HG02678 (cell line): ENCODE measurements around the gene CLDN25.

Experiments
- ATAC-seq: cut with Tn5 transposase; IDR thresholded peaks from one replicate; pipeline ENCODE4 v1.9.1; 2021; ENCODE audit warnings: mild to moderate bottlenecking, moderate library complexity; ENCODE audit not compliant: unreplicated experiment

CLDN25 gene

DNA sequence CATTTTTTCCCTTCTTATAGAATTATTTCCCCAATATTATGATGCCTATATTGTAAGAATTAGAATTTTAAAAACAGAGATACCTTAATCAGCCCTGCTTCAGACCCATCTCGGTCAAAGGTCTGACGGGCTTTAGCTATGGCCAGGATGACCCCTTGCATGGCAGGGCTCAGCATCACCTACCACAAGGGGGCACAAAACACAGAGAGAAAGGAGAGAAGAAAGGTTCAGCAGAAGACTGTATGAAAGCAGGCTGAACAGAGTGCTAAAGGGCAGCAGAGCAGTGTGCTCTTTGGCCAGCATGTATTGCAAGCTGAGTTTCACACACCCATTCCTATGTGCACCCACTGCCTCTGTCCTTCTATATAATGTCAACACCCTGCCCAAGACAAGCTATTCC is 26.8 kb downstream of the CLDN25 start:
- no peak for ATAC-seq

DNA sequence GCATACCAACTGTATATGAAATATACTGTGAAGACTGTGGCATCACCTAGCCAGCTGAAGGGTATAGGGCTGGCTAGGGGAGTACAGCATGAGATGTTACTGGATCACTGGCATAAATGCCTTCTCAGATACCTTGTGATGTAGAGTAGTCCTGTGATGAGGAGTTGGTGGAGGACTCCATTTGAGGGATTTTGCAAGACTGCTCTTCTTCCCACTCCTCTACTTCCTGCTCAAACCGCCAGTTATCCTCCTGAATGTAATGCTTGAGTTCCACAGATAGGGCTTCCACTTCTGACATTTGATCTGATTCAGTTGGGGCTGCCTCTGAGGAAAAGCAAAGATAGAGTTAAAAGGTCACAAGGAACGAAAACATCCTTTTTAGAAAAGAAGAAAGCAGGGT is 29.3 kb downstream of the CLDN25 start:
- ATAC-seq: no peak

DNA sequence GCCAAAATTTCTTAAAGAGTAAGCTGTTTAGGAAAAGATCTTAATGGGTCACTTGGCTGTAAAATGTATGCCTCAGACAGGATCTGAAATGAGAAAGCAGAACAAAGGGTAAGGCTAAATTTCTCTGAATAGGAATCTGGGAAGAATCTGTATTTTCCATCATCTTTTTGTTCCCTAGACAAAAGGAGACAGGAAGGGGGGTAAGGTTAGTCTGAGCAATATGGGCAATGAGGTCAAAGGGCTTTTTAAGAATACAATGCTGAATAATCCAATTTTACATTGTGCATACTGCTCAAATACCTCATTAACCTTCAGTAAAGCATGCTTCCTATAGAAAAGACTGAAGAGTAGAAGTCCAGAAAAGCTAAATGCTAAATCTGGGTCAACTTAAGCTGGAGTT is 34.6 kb downstream of the CLDN25 start:
- ATAC-seq: no peak

DNA sequence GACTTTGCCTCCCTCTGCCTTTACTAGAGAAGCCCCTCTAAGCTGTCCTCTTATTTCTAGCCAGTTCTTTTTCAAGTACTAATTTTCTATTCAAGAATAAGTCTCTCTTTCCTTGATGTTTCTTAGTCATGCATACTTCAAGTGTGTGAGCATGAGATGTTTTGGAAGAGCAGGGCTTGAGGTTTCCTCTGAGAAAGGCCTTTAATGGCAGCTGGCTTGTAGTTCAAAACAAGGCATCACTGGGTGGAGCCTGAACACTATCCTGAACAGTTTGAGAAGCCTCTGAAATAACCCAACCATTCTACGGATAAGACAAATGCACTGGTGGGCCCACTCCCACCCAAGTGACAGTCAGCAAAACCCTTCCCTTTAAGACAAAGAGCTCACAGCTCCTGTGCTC is 37.6 kb downstream of the CLDN25 start:
- ATAC-seq: no peak

DNA sequence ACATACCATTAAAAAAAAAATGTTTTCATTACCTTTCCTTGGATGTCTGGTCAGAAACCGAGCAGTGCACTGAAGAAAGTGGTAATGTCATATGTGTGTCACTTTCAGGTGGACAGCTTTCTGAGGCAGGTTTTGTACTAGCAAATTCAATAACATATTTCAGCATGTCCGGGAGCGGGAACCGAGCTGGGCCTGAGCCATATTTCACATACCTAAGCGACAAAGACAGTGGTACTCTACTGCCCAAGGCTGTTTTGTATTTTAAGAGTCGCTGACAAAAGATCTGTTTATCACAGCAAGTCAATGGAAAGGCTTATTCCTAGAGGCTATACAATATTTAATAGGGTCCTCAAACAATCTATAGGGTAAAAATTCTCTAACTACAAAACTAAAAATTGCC is 38.0 kb downstream of the CLDN25 start:
- no peak for ATAC-seq

DNA sequence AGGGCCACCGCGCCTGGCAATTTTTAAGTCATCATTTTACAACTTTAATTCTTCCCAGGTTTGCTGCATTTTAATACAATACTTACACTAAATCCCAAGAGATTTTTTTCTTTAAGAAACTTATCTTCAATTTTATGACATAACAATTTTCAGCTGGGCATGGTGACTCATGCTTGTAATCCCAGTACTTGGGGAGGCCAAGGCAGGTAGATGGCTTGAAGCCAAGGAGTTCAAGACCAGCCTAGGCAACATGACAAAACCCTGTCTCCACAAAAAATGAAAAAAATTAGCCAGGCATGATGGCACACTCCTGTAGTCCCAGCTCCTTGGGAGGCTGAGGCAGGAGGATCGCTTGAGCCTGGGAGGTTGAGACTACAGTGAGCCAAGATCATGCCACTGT is 38.8 kb downstream of the CLDN25 start:
- no peak for ATAC-seq

DNA sequence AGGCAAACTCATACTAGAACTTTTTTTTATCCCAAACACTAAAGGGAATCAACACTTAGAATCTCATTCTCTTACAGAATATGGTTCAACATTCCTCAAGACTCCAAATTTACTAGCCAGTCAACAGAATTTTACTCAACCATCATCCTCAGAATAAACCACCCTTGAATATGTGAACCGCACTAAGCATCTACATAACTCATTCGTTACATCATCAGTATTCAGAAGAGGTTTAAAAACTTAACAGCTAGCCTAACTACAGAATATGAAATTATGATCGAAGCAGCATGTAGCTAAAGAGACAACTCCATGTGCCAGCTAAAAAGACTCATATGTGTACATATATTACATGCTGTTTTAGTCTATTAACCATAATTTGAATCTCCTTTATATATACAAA is 47.9 kb downstream of the CLDN25 start:
- no peak for ATAC-seq

DNA sequence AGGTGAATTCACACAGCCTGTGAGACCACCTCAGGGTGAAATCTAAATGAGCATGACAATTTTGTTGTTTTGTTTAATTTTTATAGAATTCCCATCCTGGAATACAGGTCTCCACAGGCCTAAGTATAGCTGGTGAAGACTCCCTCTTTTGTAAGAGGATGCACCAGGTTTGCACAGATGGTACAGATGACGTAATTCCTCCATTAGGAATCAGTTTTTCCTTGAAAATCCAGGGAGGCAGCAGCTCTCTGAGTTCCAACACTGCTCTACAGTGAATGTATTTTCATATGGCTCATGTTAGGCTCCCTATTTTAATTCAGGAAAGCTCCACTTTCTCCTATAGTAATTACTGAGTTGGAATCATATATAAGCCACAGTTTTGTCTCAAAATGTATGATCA is 48.6 kb downstream of the CLDN25 start:
- no peak for ATAC-seq

DNA sequence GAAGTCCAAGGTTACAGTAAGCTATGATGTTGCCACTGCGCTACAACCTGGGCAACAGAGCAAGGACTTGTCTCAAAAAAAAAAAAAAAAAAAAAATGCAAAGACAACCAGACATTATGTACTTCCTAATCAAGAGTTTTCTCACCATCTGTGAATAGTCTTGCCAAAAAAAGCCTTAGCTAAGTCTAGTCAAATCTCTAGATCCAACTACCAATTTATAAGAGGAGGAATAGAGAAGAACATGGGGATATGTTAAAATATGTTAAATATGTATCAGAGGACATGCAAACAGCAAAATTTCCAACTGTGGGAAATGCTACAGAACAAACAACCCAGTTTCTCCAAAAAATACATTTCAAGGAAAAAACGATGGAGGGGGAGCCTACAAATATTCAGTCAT is 50.2 kb downstream of the CLDN25 start:
- ATAC-seq: no peak
